Transverse colon (tissue), 4 donors: ENCODE results near the gene IRX6. TPM values are rescaled to one million over a fixed set of nuclear protein-coding genes. Genes with fewer than 3 reads are reported as not detected.

Experiments
- DNase-seq: peaks from one replicate; pipeline ENCODE4 v3.0.0-alpha.2; 2019
- H3K27ac ChIP-seq, 4 donors: fragments of 200-600 bp; sonication (generic); 2 replicates each; pipeline ENCODE4 v1.5.1; 2016 to 2018; ENCODE audit warnings: inconsistent platforms in 4 of 4
- H3K27me3 ChIP-seq: fragments of 200-600 bp; sonication (generic); 2 replicates; pipeline ENCODE4 v1.5.1; 2017; ENCODE audit warnings: inconsistent platforms
- H3K36me3 ChIP-seq, 4 donors: fragments of 200-600 bp; sonication (generic); 2 replicates each; pipeline ENCODE4 v1.5.1; 2017 to 2019; ENCODE audit warnings: inconsistent platforms in 4 of 4
- H3K4me1 ChIP-seq, 4 donors: fragments of 200-600 bp; sonication (generic); 2 replicates each; pipeline ENCODE4 v1.5.1; 2017 to 2020; ENCODE audit warnings: inconsistent platforms in 4 of 4
- H3K4me3 ChIP-seq, 4 donors: fragments of 200-600 bp; sonication (generic); 1 replicate in 1 of 4; 2 replicates in 3 of 4; pipeline versions ENCODE4 v1.5.1 to v1.6.1; 2017 to 2019; ENCODE audit warnings: inconsistent platforms in 4 of 4
- H3K9me3 ChIP-seq, 2 donors: fragments of 200-600 bp; sonication (generic); 2 replicates each; pipeline ENCODE4 v1.5.1; 2017 to 2019; ENCODE audit warnings: inconsistent platforms in 2 of 2
- CTCF ChIP-seq, 5 experiments: fragments of 200-600 bp in 3 of 5; fragments of 450-650 bp in 2 of 5; sonication (generic) in 3 of 5; IDR thresholded peaks; 1 replicate in 2 of 5; 2 replicates in 3 of 5; pipeline ENCODE4 v1.5.1; 2016 to 2017; ENCODE audit warnings: antibody characterized with exemption in 5 of 5, inconsistent platforms in 3 of 5, mild to moderate bottlenecking in 2 of 5, moderate library complexity in 1 of 5
- EP300 ChIP-seq: sonication (generic); formaldehyde crosslinking; IDR thresholded peaks from one replicate; pipeline ENCODE4 v1.6.1; 2017; ENCODE audit warnings: antibody characterized with exemption, low read depth
- POLR2A ChIP-seq: fragments of 450-650 bp; IDR thresholded peaks from one replicate; pipeline ENCODE4 v1.6.1; 2016; ENCODE audit warnings: antibody characterized with exemption, mild to moderate bottlenecking, moderate library complexity
- POLR2AphosphoS5 ChIP-seq, 3 donors: sonication (generic); formaldehyde crosslinking; IDR thresholded peaks; one replicate each; pipeline ENCODE4 v1.6.1; 2016; ENCODE audit warnings: antibody characterized with exemption in 3 of 3
- WGBS, 2 donors: methylation state at CpG; one replicate each; pipeline ENCODE4 v1.1.5; 2018; ENCODE audit warnings: low coverage in 1 of 2; 5-methylcytosine and 5-hydroxymethylcytosine counted together
- in situ Hi-C, 4 donors: fragments of 200-750 bp; cut with MboI; loops; one replicate each; pipeline versions ENCODE4 v1.15.0 to v1.15.1; 2017; ENCODE audit warnings: low sequenced_read_pairs in 3 of 4, low pct_ligation_motif_present in 1 of 4, low pct_unique_long_range_greater_than_20kb in 1 of 4
- intact Hi-C: fragments of 100-400 bp; cut with DNase I; formaldehyde crosslinking; loops from one replicate; pipeline ENCODE4 v1.15.1; 2023; ENCODE audit warnings: low total_unique reads
- total RNA-seq, 4 donors: library from RNA; depleted of rRNA; stranded (reverse); fragments of >200 nt; gene quantifications; one replicate each; pipeline ENCODE4 v1.1.0, GENCODE V29; 2016

The IRX6 gene
- total RNA-seq, 4 donors from 2014 or later, result 1.1 TPM; not detected in 3

GRCh38 chr16:55308973-55309372, 15.0 kb upstream of the IRX6 start:
- no peak for TF ChIP-seq CTCF (IDR thresholded peaks at IDR 0.05)
- no peak for TF ChIP-seq POLR2A
- no peak for TF ChIP-seq EP300
- no peak for TF ChIP-seq POLR2AphosphoS5 (IDR thresholded peaks at IDR 0.05)
- in situ Hi-C loops (no loop called here), intact Hi-C loops (no loop called here)

GRCh38 chr16:55322327-55322726, 1.7 kb upstream of the IRX6 start:
- DNase-seq, result no peak
- Histone ChIP-seq H3K9me3 (no peaks in the 10 kb centered on the region), H3K27me3 (peaks cover 68% of the 10 kb centered on the region), H3K4me1 (no peaks in the 10 kb centered on the region), H3K36me3 (no peaks in the 10 kb centered on the region), H3K4me3 (no peak overlapping the region), H3K27ac (no peak overlapping the region)
- TF ChIP-seq POLR2A (no peak), CTCF (IDR thresholded peaks at IDR 0.05) (no peak), POLR2AphosphoS5 (IDR thresholded peaks at IDR 0.05) (no peak), EP300 (no peak)
- intact Hi-C loops (no loop called here), in situ Hi-C loops (no loop called here)
- WGBS, 2 donors, result 51 to 66% methylated on average over 2 of the region's 2 CpGs

More at GRCh38 chr16:55308973-55309372, 15.0 kb upstream of the IRX6 start:
- no peak for DNase-seq
- 71 to 83% methylated on average over 2 of the region's 2 CpGs for WGBS, 2 donors
- no peaks in the 10 kb centered on the region for H3K36me3 ChIP-seq
- H3K27ac ChIP-seq, result no peak overlapping the region
- no peak overlapping the region for H3K4me3 ChIP-seq
- no peaks in the 10 kb centered on the region for H3K4me1 ChIP-seq
- no peaks in the 10 kb centered on the region for H3K9me3 ChIP-seq
- peaks cover 8% of the 10 kb centered on the region for H3K27me3 ChIP-seq

- no peaks in the 10 kb centered on the region for H3K4me1 ChIP-seq
- intact Hi-C loops, result no loop called here
- peaks cover 85% of the 10 kb centered on the region for H3K27me3 ChIP-seq
- H3K4me3 ChIP-seq, result no peak overlapping the region
- no peak for TF ChIP-seq POLR2AphosphoS5 (IDR thresholded peaks at IDR 0.05)
- no peak for TF ChIP-seq EP300
- no peak for TF ChIP-seq CTCF (IDR thresholded peaks at IDR 0.05)
- TF ChIP-seq POLR2A, result no peak
- no peaks in the 10 kb centered on the region for H3K36me3 ChIP-seq
- in situ Hi-C loops, result no loop called here
- WGBS, 2 donors, result 23% methylated on average over 68 of the region's 70 CpGs; no CpG with 5 or more reads in 1 of the 2 donors
- H3K9me3 ChIP-seq, result no peaks in the 10 kb centered on the region
- H3K27ac ChIP-seq, result no peak overlapping the region
- no peak for DNase-seq
These were observed 479 bp downstream of the IRX6 start for GRCh38 chr16:55324285-55325079.

- 11% methylated on average over 13 of the region's 13 CpGs; no CpG with 5 or more reads in 1 of the 2 donors for WGBS, 2 donors
- in situ Hi-C loops (no loop called here), intact Hi-C loops (no loop called here)
- TF ChIP-seq POLR2AphosphoS5 (IDR thresholded peaks at IDR 0.05), result no peak
- no peak for TF ChIP-seq EP300
- no peak for TF ChIP-seq POLR2A
- no peak for TF ChIP-seq CTCF (IDR thresholded peaks at IDR 0.05)
- H3K4me1 ChIP-seq, result no peaks in the 10 kb centered on the region
- H3K27ac ChIP-seq, result no peak overlapping the region
- H3K9me3 ChIP-seq, result no peaks in the 10 kb centered on the region
- no peaks in the 10 kb centered on the region for H3K36me3 ChIP-seq
- H3K4me3 ChIP-seq, result no peak overlapping the region
- no peak for DNase-seq
- peaks cover 85% of the 10 kb centered on the region for H3K27me3 ChIP-seq
These were observed 1.1 kb downstream of the IRX6 start for GRCh38 chr16:55325080-55325447.
